CD4-positive, alpha-beta T cell treated with Interleukin-4 for 4 hours (primary cell): ENCODE measurements around the gene DLG2.

Experiments used
- DNase-seq: peaks from one replicate; pipeline ENCODE4 v3.0.0-alpha.2; 2020

Gene DLG2

DNA sequence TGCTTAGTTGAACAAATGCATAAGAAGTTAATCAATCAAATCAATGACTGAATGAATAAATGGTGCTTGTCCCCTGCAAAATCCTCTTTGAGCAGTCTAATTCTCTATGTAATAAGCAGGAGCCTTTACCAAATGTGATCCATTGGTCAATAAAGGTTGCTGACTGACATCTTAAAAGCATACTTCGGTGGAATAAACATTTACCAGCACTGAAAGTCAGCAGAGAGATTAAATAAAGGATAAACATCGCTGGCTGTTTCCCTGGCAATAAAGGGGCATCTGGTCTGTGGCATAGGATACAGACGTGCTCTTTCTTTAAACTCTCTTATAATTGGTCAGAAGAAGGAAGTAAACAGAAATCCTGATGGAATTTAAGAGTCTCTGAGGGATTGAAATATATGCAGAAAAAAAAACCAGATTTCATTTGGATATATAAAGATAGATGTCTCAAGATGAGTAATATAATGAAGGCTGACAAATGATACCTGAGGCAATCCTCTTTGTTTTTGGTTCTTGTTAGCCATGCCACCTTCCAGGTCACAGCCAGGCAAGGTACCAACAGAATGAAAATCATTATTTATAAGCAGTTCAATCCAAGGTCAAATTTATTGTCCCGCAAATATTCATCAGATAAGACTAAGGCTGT, 1762.6 kb downstream of the DLG2 start:
- DNase-seq, result no peak

DNA sequence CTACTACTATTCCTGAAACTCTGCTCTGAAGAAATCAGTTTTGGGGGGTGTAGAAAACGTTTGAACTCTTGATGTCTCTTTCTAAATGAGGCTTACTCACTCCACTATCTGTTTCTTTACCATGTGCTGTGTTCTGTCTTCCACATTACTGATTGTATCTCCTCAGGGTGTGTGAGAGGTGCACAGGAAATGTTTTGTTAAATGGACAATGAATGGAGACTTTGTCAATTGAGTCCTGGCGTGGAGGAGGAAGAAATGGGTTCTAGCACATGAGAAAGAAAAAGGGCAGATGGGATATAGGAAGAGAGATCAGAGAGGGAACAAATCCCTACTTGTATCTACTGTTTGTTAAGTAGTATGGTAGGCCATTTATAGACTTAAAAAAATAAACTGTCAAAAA, 1763.9 kb downstream of the DLG2 start:
- no peak for DNase-seq

DNA sequence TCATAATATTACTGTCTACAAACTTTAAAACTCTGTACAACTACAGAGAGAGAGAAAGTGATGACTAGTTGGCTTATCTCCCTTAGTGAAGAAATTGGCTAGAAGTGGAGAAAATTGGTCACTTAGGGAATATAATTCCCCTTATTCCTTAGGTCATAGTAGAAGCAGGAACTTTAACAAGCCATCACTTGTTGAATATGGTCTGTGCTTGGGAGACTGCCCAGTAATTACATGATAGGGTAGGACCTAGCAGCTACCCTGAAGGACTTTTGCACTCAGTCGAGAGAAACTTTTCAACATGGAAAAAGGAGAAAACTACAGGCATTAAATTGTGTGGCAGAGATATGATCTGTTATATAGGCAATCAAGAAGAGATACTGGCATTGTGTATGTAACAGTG, 1764.5 kb downstream of the DLG2 start:
- DNase-seq, result no peak

DNA sequence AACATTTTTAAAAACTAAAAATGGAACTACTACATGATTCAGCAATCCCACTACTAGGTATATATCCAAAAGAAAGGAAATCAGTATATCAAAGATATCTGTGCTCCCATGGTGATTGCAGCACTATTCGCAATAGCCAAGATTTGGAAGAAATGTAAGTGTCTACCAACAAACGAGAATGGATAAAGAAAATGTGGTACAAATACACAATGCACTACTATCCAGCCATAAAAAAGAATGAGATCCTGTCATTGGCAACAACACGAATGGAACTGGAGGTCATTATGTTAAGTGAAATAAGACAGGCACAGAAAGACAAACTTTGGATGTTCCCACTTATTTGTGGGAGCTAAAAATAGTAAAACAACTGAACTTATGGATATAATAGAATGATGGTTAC, 1765.1 kb downstream of the DLG2 start:
- DNase-seq, result no peak

DNA sequence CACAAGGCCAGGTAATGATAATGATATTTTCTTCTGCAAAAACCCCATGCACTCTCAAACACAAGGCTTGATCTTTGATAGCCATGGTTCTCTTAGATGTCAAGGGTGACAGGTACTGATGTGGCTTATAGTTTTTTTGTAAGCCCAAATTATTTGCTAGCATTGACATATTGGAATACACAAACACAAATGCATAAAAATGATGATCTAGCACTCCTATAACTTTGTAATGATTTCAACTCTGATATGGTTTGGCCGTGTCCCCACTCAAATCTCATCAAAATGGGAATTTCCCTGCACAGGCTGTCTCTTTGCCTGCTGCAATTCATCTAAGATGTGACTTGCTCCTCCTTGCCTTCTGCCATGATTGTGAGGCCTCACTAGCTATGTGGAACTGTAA, 1768.5 kb downstream of the DLG2 start:
- DNase-seq, result no peak

DNA sequence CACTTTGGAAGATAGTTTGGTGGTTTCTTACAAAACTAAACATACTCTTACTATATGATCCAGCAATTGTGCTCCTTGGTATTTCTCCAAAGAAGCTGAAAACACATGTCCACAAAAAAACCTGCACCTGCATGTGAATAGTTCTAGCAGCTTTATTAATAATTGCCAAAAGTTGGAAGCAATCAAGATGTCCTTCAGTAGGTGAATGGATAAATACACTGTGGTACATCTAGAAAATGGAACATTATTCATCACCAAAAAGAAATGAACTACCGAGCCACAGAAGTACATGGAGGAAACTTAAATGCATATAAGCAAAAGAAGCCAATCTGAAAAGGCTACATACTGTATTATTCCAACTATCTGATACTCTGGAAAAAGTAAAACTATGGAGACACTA, 1771.9 kb downstream of the DLG2 start:
- DNase-seq, result no peak

DNA sequence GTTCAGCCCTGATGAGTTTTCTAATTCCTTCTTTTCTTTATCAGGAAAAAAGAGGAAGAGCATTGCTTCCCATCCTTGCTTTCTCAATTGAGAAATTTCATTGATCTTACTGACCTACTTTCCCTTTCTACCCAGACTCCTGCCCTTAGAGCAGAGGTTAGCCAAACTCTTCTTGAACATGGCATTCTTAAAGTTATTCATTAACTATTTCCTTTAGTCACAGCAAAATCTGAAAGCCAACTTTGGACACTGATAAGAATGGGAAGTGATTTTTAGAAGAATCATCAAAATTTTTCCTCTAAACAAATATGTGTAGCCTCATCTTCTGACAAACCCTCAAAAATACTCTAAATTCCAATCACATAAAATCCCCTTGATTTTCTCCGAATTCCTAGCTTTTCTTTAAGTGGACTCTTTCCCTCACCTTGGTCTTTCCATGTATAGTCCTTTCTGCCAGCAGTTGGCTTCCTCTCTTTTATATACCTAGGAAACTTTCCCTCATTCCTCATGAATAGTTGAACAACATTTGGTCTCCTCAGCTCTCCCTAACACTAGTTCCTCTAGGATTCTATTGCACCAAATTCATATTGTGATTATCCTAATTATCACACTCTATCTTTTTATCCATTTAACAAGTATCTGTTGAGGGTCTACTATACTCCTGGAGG, 1774.2 kb downstream of the DLG2 start:
- no peak for DNase-seq

DNA sequence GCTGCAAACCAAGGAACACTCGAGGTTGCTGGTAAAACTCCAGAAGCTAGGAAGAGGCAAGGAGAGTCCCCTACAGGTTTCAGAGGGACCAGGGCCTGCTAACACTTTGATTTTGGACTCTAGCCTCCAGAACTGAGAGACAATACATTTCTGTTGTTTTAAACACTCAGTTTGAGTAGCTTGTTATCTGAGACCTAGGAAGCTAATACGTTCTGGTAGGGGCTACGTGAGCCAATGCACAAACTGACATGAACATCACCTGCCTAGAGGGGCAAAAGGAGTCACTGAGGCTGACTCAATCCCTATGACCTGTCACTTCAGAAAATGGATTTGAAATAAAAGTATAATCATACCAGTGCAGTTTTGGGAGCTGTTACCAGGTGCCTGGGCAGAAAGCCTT, 1775.1 kb downstream of the DLG2 start:
- no peak for DNase-seq

DNA sequence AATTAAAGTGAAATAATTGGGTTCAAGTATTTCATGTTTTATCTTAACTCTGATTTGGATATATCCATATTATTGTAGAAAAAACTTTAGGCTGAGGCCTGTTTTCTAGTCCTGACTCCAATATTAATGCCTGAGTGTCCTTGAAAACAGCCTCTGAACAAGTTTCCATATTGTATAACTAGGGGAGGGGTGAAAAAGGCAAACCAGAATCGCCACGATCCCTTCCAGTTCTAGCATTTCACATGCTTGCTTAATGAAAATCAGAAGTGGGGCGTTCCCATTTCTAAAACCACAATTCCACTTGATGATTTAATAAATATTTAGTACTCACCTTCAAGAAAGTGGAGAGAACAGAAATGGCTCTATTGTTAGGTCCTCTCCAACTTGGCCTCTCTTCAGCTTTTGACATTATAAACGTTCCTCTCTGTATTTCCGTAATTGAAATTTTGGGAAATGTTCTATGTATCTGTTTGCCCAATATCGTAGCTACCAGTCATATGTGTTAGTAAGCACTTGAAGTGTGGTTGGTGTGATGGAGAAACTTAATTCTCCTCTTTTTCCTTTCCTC, 1779.6 kb downstream of the DLG2 start:
- DNase-seq, result no peak

DNA sequence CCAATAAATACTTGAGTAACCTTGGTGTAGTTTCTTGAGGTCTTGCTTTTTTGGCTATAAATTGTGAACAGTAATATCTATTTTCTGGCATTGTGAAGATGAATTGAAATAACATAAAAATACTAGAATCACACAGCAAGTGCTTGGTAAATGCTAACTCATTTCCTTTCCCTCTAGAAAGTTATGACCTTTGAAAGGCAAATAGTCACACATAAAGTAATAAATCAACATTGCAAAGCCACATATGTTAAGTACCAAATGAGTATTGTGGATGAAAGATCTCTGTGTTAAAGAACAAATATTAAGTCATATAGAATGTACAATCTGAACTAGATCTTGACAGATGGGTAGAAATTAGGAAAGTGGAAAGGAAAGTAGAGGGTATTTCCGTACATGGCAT, 1781.3 kb downstream of the DLG2 start:
- DNase-seq, result no peak

DNA sequence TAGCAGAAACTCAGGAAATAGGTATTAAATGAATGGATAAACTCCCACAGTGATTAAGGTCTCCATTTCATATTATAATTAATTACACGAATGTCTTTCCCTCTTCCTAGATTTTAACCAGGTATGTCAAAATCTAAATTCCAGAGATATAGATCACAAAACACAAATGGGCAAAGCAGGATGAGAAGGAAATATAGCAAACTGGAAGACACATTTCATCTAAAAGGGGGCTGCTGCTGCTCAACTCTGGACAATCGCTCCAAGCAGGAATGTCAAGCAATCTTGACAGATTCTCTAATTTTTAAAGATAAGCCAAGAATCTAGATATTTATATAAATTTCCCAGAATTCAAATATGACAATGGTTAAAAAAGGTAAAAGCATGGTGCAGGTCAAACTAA, 1786.8 kb downstream of the DLG2 start:
- no peak for DNase-seq

DNA sequence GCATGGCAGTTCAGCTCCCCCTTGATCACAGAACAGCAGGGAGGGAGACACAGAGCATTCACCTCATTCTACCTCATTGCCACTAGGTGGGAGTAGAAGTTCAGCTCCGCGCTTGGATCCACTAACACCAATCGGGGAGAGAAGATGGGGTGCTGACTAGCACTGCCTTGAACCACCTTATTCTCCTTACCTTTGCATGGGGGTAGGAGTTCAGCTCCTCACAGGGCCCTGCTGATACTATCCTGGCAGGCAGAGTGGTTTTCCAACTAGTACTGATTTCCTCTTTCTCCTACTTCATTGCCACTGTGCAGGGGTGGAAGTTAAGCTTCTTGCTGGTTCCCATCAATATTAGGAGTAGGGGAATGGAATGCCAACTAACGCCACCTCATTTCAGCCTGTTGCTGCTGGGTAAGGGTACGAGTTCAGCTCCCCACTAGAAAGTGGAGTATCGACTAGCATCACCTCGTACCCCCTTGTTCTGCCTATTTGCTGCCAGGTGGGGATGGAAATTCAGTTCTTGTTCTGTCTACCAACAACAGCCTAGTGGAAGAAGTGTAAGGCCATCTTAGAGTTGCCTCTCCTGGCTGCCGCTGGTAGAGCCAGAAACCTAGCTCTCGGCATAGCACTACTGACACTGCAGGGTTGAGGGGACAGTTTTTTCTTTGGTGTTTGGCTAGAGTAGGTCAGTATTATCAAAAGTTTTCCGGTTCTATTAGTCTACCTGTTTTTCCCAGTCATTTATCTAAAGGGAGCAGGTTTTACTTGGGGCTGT, 1790.1 kb downstream of the DLG2 start:
- no peak for DNase-seq

DNA sequence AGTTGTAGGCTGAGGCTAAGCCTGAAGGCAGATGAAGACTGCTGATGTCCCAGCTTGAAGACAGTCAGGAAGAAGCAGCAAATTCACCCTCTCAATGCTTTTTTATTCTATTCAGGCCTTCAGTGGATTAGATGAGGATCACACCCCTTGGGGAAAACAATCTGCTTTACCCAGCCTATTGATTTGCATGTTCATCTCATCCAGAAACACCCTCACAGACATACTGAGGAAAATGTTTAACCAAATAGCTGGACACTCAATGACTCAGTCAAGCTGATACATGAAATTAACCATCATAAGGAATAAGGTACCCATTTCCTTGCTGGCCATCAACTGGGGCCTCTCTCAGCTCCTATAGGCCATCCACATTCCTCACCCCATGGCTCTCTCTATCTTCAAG, 1791.1 kb downstream of the DLG2 start:
- DNase-seq, result no peak

DNA sequence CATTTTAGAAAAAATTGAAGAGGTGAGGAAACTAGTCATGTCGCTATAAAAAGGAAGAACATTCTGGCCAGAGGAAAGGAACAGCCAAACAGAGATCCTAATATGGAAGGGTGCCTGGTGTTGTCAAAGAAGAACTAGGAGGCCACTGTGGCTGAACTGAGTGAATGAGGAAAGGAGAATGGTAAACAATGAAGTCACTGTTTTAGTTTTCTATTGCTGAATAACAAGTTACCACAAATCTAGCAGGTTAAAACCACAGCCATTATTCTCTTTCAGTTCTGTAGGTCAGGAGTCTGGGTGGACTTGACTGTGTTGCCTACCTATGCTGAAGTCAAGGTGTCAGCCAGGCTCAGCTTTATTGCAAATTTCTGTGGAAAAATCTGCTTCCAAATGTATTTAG, 1791.7 kb downstream of the DLG2 start:
- DNase-seq, result no peak

DNA sequence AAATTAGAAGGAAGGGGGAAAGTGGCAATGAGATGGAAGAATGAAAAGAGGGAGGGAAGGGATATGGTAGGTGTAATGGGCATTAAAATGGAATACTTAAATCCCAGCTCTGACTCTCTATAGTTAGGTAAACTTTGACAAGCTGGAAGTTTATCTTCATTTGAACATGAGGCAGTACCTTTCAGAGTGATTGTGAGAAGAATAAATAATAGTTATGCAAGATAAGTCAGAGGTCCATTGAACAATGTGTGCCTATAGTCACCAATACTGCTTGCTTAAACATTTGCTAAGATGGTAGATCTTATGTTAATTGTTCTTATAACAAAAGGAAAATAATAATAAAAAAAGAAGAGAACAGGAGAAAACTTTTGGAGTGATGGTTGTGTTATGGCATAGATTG, 1795.2 kb downstream of the DLG2 start:
- no peak for DNase-seq

DNA sequence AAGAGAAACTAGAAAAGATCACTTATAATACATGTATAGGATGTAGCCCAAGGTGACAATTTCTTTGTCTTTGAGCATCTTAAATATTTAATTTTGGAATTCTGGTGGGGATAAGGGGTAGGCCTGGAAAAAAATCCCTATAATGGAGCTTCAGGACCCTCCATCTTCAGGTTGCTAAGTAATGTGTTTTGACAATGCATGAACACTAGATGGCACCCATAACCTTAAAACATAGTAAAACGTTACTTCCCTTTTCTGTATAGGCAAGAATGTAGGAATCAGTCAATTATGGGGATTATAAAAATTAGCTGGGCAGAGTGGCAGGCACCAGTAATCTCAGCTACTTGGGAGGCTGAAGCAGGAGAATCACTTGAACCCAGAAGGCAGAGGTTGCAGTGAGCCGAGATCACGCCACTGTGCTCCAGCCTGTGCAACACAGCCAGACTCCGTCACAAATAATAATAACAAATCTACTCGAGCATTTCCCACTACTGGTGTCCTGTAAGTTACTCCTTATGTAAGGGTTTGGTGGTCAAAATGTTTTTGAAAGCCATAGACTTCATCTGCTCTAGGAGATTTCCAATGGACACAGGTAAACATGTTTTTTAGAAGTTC, 1799.1 kb downstream of the DLG2 start:
- peak; percentile 10 for DNase-seq

DNA sequence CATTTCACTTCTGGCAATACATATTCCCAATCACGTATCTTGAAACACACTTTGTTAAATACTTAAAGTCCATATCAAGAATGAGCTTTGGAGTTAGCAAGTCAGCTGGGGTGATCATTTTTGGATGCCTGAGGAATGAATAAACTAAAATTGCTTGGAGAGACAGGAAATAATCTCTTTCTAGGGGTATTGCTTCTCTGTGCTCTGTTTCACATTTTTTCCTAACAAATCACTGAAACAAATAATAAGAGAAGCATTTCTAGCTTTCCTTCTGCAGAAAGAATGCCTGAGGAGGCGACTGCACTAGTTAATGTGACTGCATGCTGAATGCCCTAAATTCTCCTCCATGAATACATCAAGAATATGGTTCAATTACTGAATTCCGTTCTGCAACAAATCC, 1799.6 kb downstream of the DLG2 start:
- DNase-seq, result no peak

DNA sequence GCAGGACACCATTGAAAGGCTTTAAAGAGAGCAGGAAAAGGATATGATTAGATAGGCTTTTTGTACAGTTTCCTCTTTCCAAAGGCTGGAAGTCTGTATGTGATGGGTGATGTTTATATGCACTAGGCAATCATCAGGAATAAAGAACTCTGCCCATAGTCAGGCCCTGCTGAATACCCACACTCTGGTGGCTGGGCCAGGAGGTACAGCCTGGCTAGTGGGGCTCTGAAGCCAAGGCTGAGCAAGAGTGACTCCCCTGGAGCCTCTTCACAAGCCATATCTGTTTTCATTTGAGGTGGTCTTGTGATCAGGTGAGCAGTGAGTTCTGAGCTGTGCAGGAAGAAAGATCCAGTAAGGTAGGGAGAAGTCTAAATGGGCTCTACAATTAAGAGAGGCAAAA, 1801.1 kb downstream of the DLG2 start:
- DNase-seq, result no peak

DNA sequence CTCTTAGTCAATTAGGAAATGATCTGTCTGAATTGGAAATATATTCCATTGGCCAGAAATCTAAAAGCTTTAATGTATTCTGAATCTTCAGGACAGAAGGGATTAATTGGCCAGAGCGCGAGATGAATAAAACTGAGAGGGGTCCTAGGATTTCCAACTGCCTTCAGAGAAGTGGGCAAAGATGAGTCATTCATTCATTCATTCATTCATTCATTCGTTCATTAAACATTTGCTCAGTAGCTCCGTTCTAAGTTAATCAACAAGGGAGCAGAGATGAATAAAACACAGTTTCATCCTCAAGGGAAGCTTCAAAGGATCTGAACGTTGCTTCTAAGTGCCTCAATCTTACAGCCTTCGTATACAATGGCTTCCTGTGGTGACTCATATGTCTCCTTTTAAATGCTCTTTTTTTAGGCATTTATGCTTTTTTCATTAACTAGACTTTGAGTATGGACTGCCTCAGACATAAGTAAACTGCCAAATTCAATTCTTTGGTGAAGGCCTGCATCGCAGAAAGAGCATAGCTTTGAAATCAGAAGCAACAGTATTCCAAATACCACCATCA, 1803.6 kb downstream of the DLG2 start:
- no peak for DNase-seq

DNA sequence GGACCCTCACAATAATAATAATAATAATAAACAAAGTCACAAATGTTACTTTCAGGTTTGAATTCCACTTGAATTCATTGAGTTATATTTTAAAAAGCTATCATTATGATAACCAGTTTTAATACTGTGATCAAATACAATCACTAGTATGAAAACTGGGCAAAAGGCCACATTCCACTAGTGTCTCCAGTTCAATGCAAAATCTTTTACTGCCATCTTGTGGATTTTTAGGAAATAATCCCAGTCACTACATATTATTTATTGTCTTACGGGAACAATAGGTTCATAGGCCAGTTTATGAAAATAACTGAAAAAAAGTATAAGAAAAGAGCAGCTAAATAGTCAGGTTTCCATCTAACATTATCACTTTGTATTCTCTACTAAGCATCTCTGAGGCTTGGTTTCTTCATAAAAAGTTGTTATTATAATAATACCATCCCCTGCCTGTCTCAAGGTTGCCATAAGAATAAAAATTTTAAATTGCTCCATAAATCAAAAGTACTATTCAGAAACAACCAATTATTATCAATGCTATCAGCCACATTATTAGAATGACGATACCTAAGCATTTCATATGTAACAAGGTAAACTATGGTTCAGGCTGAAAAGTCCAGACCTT, 1807.1 kb downstream of the DLG2 start:
- peak; percentile 22 for DNase-seq

DNA sequence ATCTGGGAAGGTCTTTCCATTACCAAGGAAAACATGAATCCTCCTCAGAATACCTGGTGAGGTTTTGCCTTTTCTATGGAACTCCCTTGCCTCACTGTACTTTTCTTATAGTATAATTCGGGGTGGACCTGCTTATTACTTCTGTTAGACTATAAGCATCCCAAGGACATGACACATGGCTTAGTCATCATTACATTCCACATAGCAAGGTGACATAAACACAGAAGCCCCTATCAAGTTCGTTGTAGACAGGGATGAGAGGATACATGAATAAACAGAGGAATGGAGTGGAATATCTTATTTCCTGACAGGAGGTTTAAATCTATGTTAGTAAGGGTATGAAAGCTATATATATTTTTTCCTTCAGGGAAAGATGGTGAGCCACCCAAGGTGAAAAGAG, 1808.8 kb downstream of the DLG2 start:
- DNase-seq, result no peak

DNA sequence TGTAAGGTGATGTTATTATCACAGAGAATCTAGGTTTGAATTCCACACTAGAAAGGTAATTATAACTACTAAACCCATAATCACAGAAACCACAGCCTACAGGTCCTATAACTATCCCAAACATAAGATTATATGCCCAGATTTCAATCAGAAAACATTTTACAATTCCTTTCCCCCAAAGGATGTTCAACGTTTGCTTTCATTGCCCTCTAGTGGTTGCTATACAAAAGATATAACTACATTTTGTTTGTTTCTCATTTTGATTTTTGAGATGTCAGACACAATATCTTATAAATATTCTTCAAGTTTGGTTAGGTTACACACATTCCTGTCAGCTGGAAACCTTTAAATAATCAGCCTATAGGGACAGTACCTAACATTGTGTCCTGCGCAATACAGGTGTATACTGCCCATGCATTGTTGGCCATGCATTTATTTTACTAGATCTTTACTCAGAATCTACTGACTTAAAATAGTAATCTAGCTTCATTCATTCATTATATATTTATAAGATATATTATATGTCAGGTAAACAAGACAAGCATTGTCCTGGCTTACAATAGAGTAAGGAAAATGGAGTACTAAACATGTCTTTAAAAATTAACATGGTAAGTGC, 1810.5 kb downstream of the DLG2 start:
- no peak for DNase-seq
